DMS153 (cell line): ENCODE data around the gene RC3H1.
"Not testable (repeated sequence)": the region's sequence is repeated elsewhere in the genome, so short reads cannot be mapped to it uniquely, and the experiment has no call there.

Experiments
- DNase-seq: peaks from one replicate; lab custom pipeline; 2025; lab: John Stamatoyannopoulos, UW

The RC3H1 gene

GRCh38 chr1:174023440-174023839, 1.3 kb upstream of the RC3H1 start:
- DNase-seq: peak; percentile 92

DNA sequence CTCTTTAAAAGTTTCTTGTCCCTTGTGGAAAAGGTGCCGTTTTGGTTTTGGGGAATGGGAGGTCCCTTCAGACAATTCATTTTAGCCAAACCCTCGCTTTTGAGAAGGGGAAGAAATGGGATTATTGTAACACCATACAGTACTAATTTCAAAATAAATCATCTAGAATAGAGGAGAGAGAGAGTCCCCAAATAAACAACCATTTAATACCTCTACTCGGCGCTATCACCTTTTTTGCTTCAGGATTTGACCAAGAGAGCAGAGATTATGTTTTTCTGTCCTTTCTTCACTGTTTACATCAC, 770 bp upstream of the RC3H1 start:
- no peak for DNase-seq

GRCh38 chr1:174021591-174022079, 522 bp downstream of the RC3H1 start:
- DNase-seq: peak; percentile 45

DNA sequence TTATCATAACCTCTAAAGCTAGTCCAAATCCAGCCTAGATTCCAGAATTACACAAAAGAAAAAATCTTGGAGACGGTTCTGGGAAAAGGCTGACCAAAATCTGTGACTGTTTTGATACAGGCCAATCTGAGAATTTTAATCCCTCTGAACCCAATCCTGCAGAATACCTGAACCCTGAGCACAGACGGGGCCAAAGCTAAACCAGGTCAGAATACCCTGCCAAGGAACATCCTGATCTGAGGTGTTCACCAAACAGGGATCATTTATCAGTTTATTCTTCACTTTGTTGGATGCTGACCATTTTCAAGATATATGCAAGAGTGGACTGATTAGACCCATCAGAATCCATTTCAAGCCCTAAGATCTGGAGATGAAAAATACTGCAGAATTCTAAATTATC, 3.6 kb downstream of the RC3H1 start:
- DNase-seq: no peak

GRCh38 chr1:174017231-174017970, 4.8 kb downstream of the RC3H1 start:
- DNase-seq: no peak

- no peak for DNase-seq
Observed at GRCh38 chr1:174013864-174014418, 8.2 kb downstream of the RC3H1 start.

- DNase-seq: no peak
Observed at GRCh38 chr1:174008979-174009378, 13.2 kb downstream of the RC3H1 start.

- DNase-seq: no peak
Observed at GRCh38 chr1:174008269-174008668, 13.9 kb downstream of the RC3H1 start.

GRCh38 chr1:174007851-174008250, 14.3 kb downstream of the RC3H1 start:
- DNase-seq: no peak

DNA sequence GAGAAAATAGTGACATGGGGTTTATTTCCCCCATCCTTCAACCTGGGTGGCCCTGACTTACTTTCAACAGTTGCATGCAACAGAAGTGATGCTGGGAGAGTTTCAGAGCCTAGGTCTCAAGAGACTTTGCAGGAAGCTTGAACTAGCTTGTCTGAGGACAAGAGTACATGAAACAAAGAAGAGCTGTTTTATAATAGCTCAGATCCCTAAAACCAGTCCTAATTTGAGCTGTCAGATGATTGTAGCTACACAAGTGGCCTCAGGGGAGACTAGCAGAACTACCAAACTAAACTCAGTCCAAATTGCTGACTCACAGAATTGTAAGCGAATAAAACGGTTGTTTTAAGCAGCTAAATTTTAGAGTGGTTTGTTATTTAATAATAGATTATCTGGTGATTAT, 17.1 kb downstream of the RC3H1 start:
- DNase-seq: peak; percentile 19

DNA sequence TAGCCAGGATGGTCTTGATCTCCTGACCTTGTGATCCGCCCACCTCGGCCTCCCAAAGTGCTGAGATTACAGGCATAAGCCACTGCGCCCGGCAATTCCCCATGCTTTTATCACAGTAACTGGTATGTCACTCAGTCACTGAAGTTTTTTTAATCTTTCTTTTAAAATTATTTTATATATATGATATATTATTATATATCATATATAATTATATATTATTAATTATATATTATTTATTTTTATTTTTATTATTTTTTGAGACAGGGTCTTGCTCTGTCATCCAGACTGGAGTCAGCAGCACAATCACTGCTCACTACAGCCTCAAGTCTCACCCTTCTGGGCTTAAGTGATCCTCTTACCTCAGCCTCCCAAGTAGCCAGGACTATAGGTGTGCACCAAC, 18.3 kb downstream of the RC3H1 start:
- DNase-seq: no peak

DNA sequence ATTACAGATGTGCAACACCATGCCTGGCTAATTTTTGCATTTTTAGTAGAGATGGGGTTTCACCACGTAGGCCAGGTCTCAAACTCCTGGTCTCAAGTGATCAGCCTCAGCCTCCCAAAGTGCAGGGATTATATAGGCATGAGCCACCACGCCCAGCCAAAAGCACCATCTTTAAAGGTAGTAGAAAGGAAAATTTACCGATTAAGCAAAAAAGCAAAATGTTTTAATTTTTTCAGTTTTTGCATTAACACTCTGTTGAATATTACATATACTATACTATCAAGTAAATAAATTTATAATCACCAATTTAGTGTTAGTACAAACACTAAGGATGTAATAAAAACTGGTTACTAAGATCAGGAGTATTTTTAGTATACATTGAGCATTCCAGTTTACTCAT, 20.6 kb downstream of the RC3H1 start:
- DNase-seq: no peak

GRCh38 chr1:174000371-174000770, 21.8 kb downstream of the RC3H1 start:
- DNase-seq: no peak

DNA sequence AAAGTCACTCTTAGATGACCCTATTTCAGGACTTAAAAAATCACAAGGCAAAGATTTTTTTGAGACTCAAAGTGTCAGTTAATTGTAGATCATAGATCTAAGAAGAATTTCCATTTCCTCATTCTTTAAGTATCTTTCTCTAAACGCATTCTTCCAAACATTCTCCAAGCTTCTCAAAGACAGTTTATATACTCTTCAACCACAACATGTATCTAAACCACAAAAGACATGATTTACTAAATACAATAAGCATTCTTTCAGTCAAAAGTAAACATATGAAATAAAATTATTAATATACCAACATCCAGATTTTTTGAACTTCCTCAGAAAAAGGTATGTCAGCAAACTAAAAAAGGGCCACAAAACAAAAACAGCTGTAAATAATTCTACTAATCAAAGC, 24.4 kb downstream of the RC3H1 start:
- DNase-seq: no peak

DNA sequence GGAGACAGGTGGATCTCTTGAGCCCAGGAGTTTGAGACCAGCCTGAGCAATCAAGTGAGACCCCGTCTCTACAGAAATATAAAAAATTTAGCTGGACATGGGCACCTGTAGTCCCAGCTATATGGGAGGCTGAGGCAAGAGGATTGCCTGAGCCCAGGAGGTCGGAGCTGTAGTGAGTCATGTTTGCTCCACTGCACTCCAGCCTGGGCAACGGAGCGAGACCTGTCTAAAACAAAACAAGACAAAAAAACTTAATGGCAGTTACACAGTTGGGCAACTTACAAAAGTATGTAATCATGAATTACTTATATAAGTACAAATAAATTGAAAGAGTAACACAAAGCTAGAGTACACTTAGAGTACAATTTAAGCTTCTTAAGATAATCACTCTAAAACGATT, 25.2 kb downstream of the RC3H1 start:
- DNase-seq: no peak

- no peak for DNase-seq
Observed at GRCh38 chr1:173995475-173995874, 26.7 kb downstream of the RC3H1 start.

DNA sequence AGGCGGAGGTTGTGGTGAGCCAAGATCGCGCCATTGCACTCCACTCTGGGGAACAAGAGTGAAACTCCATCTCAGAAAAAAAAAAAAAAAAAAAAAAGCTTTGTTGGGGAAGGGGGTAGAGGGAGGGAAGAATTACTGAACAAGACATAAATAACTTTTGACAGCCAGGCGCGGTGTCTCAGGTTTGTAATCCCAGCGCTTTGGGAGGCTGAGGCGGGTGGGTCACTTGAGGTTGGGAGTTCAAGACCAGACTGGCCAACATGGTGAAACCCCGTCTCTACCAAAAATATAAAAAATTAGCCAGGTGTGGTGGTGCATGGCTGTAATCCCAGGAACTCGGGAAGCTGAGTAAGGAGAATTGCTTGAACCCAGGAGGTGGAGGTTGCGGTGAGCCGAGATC, 28.2 kb downstream of the RC3H1 start:
- not testable (repeated sequence) for DNase-seq

DNA sequence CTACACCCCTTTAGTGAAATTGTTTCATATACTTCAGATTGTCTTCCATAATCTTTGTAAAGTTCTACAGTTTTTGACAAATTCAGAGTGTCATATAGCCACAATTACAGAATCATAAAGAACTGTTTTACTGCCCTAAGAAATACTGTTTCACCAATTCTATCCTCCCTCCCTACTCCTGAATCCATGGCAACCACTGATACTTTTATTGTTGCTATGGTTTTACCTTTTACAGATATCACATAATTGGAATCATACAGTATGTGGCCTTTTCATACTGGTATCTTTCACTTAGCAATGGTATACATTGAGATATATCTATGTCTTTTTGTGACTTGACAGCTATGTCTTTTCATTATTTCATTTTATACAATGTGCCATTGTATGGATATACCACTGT, 34.1 kb downstream of the RC3H1 start:
- no peak for DNase-seq

DNA sequence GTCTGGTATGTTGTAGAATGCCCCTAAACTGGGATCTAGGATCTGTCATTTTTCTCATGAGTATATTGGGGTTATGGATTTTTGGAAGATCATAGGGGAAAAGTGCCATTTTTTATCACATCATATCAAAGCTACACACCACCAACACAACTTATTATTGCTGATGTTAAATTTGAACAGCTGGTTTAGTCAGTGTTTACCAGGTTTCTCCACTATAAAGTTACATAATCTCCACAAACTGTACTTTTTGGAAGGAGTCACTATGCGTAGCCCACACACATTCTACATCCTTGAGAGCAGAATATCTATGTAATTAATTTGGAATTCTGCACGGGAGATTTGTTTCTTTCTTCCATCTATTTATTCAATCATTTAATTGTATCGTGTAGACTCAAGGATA, 35.2 kb downstream of the RC3H1 start:
- no peak for DNase-seq

- DNase-seq: no peak
Observed at GRCh38 chr1:173970252-173970651, 51.9 kb downstream of the RC3H1 start.

- DNase-seq: not testable (repeated sequence)
Observed at GRCh38 chr1:173965896-173966295, 56.3 kb downstream of the RC3H1 start.

GRCh38 chr1:173963477-173963876, 58.7 kb downstream of the RC3H1 start:
- DNase-seq: no peak

- no peak for DNase-seq
Observed at GRCh38 chr1:173960625-173961024, 61.5 kb downstream of the RC3H1 start.

DNA sequence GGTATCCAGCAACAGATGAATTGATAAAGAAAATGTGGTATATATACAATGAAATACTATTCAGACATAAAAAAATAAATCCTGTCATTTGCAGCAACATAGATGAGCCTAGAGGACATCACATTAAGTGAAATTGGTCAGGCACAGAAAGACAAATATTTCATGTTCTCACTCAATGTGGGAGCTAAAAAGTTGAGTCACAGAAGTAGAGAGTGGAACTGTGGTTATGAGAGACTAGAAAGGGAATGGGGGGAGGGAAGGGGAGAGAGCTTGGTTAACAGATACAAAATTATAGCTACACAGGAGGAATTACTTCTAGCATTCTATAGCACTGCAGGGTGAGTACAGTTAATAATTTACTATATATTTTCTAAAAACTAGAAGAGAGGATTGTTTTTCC, 68.0 kb downstream of the RC3H1 start:
- DNase-seq: no peak
